Ascending aorta (tissue), 2 donors: ENCODE results near the gene ARHGEF7. TPM values are rescaled to one million over a fixed set of nuclear protein-coding genes. Genes with fewer than 3 reads are reported as not detected.

Experiments used
- DNase-seq, 2 donors: peaks; one replicate each; pipeline ENCODE4 v3.0.0-alpha.2; 2019; ENCODE audit warnings: low spot score in 2 of 2
- H3K27ac ChIP-seq, 2 donors: fragments of 200-600 bp; sonication (generic); one replicate each; pipeline ENCODE4 v1.5.1; 2016 to 2017; ENCODE audit warnings: mild to moderate bottlenecking in 1 of 2
- H3K27me3 ChIP-seq: fragments of 200-600 bp; sonication (generic); one replicate; pipeline ENCODE4 v1.5.1; 2017
- H3K36me3 ChIP-seq, 2 donors: fragments of 200-600 bp; sonication (generic); one replicate each; pipeline ENCODE4 v1.5.1; 2016
- H3K4me1 ChIP-seq, 2 donors: fragments of 200-600 bp; sonication (generic); one replicate each; pipeline ENCODE4 v1.5.1; 2016 to 2017; ENCODE audit warnings: mild to moderate bottlenecking in 1 of 2
- H3K4me3 ChIP-seq, 2 donors: fragments of 200-600 bp; sonication (generic); one replicate each; pipeline ENCODE4 v1.5.1; 2016 to 2017; ENCODE audit warnings: mild to moderate bottlenecking in 1 of 2
- H3K9me3 ChIP-seq, 2 donors: fragments of 200-600 bp; sonication (generic); one replicate each; pipeline ENCODE4 v1.5.1; 2016
- CTCF ChIP-seq, 3 experiments: fragments of 200-600 bp in 2 of 3; fragments of 450-650 bp in 1 of 3; sonication (generic) in 2 of 3; IDR thresholded peaks; one replicate each; pipeline ENCODE4 v1.5.1; 2016 to 2019; ENCODE audit warnings: antibody characterized with exemption in 3 of 3, mild to moderate bottlenecking in 1 of 3, moderate library complexity in 1 of 3
- intact Hi-C: fragments of 100-400 bp; cut with DNase I; formaldehyde crosslinking; loops from one replicate; pipeline ENCODE4 v1.15.1; 2023
- total RNA-seq: library from RNA; depleted of rRNA; stranded (reverse); fragments of >200 nt; gene quantifications from one replicate; pipeline ENCODE4 v1.1.0, GENCODE V29; 2016

ARHGEF7 gene
- total RNA-seq, 1 donor from 2014 or later: 32.2 TPM

GRCh38 chr13:111177921-111178320 lies 62.8 kb downstream of the ARHGEF7 start:
- Histone ChIP-seq H3K4me3 (peak overlapping the region; percentile 23 to 31), H3K27me3 (no peaks in the 10 kb centered on the region), H3K9me3 (no peaks in the 10 kb centered on the region), H3K36me3 (no peaks in the 10 kb centered on the region), H3K4me1 (peaks cover 23 to 67% of the 10 kb centered on the region in 2 donors), H3K27ac (peak overlapping the region; percentile 92 to 96)
- intact Hi-C loops: loop anchor here (1.0 to 2.0 kb wide), 2 partner anchors 25 to 41 kb away; no protein-coding TSS in a partner anchor
- no peak for TF ChIP-seq CTCF (IDR thresholded peaks at IDR 0.05)
- DNase-seq: no peak

GRCh38 chr13:111178402-111178801 lies 63.3 kb downstream of the ARHGEF7 start:
- Histone ChIP-seq H3K27me3 (no peaks in the 10 kb centered on the region), H3K4me1 (peaks cover 23 to 66% of the 10 kb centered on the region in 2 donors), H3K27ac (peak overlapping the region; percentile 92 to 96), H3K36me3 (no peaks in the 10 kb centered on the region), H3K9me3 (no peaks in the 10 kb centered on the region), H3K4me3 (peak overlapping the region; percentile 18 to 31)
- TF ChIP-seq CTCF (IDR thresholded peaks at IDR 0.05): no peak
- intact Hi-C loops: loop anchor here (1.0 to 2.0 kb wide), 2 partner anchors 25 to 40 kb away; no protein-coding TSS in a partner anchor
- DNase-seq: peak in 1 of 2 donors; percentile 79

GRCh38 chr13:111179908-111180760 lies 65.0 kb downstream of the ARHGEF7 start:
- DNase-seq: no peak
- peaks cover 28 to 63% of the 10 kb centered on the region in 2 donors for H3K4me1 ChIP-seq

GRCh38 chr13:111181977-111182376 lies 66.9 kb downstream of the ARHGEF7 start:
- no peak overlapping the region for H3K4me3 ChIP-seq
- DNase-seq: no peak
- H3K9me3 ChIP-seq: no peaks in the 10 kb centered on the region
- TF ChIP-seq CTCF (IDR thresholded peaks at IDR 0.05): no peak
- no peaks in the 10 kb centered on the region for H3K36me3 ChIP-seq
- H3K4me1 ChIP-seq: peaks cover 26 to 57% of the 10 kb centered on the region in 2 donors
- no peaks in the 10 kb centered on the region for H3K27me3 ChIP-seq
- H3K27ac ChIP-seq: peak overlapping the region in 1 of 2 donors; percentile 96
- intact Hi-C loops: no loop called here

More at GRCh38 chr13:111179908-111180760, 65.0 kb downstream of the ARHGEF7 start:
- TF ChIP-seq CTCF (IDR thresholded peaks at IDR 0.05): no peak
- Histone ChIP-seq H3K4me3 (no peak overlapping the region), H3K27me3 (no peaks in the 10 kb centered on the region), H3K9me3 (no peaks in the 10 kb centered on the region), H3K36me3 (no peaks in the 10 kb centered on the region), H3K27ac (peak overlapping the region; percentile 92 to 96)
- intact Hi-C loops: loop anchor here (2.0 kb wide), 1 partner anchor 39 kb away; no protein-coding TSS in a partner anchor

GRCh38 chr13:111183087-111183645 lies 68.1 kb downstream of the ARHGEF7 start:
- Histone ChIP-seq H3K36me3 (no peaks in the 10 kb centered on the region), H3K9me3 (no peaks in the 10 kb centered on the region), H3K4me3 (no peak overlapping the region), H3K4me1 (peaks cover 19 to 57% of the 10 kb centered on the region in 2 donors), H3K27ac (peak overlapping the region in 1 of 2 donors; percentile 94), H3K27me3 (no peaks in the 10 kb centered on the region)
- no peak for DNase-seq
- intact Hi-C loops: no loop called here
- TF ChIP-seq CTCF (IDR thresholded peaks at IDR 0.05): no peak
